Loucy (cell line): ENCODE data around the gene ATG13.
A peak's percentile ranks its signal among the peaks of the same experiment; 100 is the strongest.

ENCODE experiments used
- H2AFZ ChIP-seq: fragments of 200-600 bp; sonication (generic); 2 replicates; pipeline ENCODE4 v1.6.0; 2016; ENCODE audit warnings: antibody characterized with exemption, mild to moderate bottlenecking, low read length, moderate library complexity
- H3F3A ChIP-seq: fragments of 200-600 bp; 2 replicates; pipeline ENCODE4 v1.6.0; 2016; ENCODE audit warnings: antibody characterized with exemption, low read depth, mild to moderate bottlenecking
- H3K27me3 ChIP-seq: fragments of 200-600 bp; sonication (generic); 2 replicates; pipeline ENCODE4 v1.6.1; 2014; ENCODE audit warnings: low read length, mild to moderate bottlenecking; ENCODE audit not compliant: insufficient read depth, poor library complexity, severe bottlenecking
- H3K36me3 ChIP-seq: fragments of 200-600 bp; sonication (generic); 2 replicates; pipeline ENCODE4 v1.6.1; 2016; ENCODE audit warnings: low read length; ENCODE audit not compliant: insufficient read depth
- H3K4me1 ChIP-seq: fragments of 200-600 bp; sonication (generic); 2 replicates; pipeline ENCODE4 v1.5.1; 2014; ENCODE audit warnings: low read length, mild to moderate bottlenecking; ENCODE audit not compliant: insufficient read depth, poor library complexity, severe bottlenecking
- H3K4me2 ChIP-seq: fragments of 200-600 bp; sonication (generic); 2 replicates; pipeline ENCODE4 v1.6.0; 2014; ENCODE audit warnings: antibody characterized with exemption, low read length, low read depth, mild to moderate bottlenecking; ENCODE audit not compliant: poor library complexity, severe bottlenecking
- H3K4me3 ChIP-seq: fragments of 200-600 bp; sonication (generic); 2 replicates; pipeline ENCODE4 v1.5.1; 2014; ENCODE audit warnings: low read length, mild to moderate bottlenecking, mixed read lengths; ENCODE audit not compliant: poor library complexity, severe bottlenecking
- H3K79me2 ChIP-seq: fragments of 200-600 bp; sonication (generic); 2 replicates; pipeline ENCODE4 v1.6.1; 2014; ENCODE audit warnings: low read length; ENCODE audit not compliant: insufficient read depth
- H3K9ac ChIP-seq: fragments of 200-600 bp; sonication (generic); 2 replicates; pipeline ENCODE4 v1.6.0; 2014; ENCODE audit warnings: mild to moderate bottlenecking, low read depth, low read length, moderate library complexity; ENCODE audit not compliant: poor library complexity, severe bottlenecking
- H3K9me2 ChIP-seq: fragments of 200-600 bp; sonication (generic); replicated peaks from 2 replicates; pipeline ENCODE4 v1.6.1; 2016; ENCODE audit warnings: low read depth, low read length, mixed read lengths
- H3K9me3 ChIP-seq: fragments of 200-600 bp; sonication (generic); 2 replicates; pipeline ENCODE4 v1.6.1; 2014; ENCODE audit warnings: mild to moderate bottlenecking, antibody characterized with exemption, low read length, low read depth; ENCODE audit not compliant: insufficient read depth
- H4K20me1 ChIP-seq: fragments of 200-600 bp; sonication (generic); 2 replicates; pipeline ENCODE4 v1.6.0; 2014; ENCODE audit warnings: antibody characterized with exemption, low read length, mild to moderate bottlenecking; ENCODE audit not compliant: insufficient read depth, poor library complexity, severe bottlenecking
- EZH2phosphoT487 ChIP-seq: fragments of 200-600 bp; IDR thresholded peaks from 2 replicates; pipeline ENCODE4 v1.6.1; 2018; ENCODE audit warnings: antibody characterized with exemption, mild to moderate bottlenecking, moderate library complexity, borderline replicate concordance
- TF ChIP-seq, protein P1 (sequence below): fragments of 200-600 bp; sonication (generic); conservative IDR thresholded peaks from 2 replicates; pipeline ENCODE4 v1.5.1; 2014; ENCODE audit warnings: mild to moderate bottlenecking, antibody characterized with exemption, low read length

ATG13 gene

DNA sequence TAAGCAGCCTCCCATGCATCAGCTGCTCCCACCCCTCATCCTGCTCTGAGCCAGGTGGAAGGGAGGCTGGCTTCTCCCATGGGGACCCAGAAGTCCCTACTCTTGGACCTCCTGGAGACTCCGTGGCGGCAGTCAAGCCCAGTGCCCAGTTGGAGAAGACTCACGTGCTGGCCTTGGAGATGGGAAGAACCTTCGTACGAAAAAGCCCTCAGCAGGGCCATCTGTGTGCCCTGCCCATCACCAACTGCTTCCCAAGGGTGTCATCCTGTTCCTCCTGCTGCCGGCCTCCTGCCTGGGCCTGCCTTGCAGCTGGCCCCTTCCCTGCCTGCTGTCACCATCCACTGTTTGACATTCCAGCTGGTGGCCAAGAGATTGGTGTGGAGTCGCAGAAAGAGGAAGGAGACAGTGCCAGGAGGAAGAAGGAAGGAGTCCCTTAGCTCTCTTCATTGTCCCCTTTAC is 55.1 kb downstream of the ATG13 start:
- peak overlapping the region; percentile 76 for H3K9ac ChIP-seq
- peaks cover 8% of the 10 kb centered on the region; the same call in 1 of the 2 replicates for H3K79me2 ChIP-seq
- no peak for TF ChIP-seq EZH2phosphoT487
- TF ChIP-seq, protein P1, sequence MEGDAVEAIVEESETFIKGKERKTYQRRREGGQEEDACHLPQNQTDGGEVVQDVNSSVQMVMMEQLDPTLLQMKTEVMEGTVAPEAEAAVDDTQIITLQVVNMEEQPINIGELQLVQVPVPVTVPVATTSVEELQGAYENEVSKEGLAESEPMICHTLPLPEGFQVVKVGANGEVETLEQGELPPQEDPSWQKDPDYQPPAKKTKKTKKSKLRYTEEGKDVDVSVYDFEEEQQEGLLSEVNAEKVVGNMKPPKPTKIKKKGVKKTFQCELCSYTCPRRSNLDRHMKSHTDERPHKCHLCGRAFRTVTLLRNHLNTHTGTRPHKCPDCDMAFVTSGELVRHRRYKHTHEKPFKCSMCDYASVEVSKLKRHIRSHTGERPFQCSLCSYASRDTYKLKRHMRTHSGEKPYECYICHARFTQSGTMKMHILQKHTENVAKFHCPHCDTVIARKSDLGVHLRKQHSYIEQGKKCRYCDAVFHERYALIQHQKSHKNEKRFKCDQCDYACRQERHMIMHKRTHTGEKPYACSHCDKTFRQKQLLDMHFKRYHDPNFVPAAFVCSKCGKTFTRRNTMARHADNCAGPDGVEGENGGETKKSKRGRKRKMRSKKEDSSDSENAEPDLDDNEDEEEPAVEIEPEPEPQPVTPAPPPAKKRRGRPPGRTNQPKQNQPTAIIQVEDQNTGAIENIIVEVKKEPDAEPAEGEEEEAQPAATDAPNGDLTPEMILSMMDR, result no peak
- H3K27me3 ChIP-seq, result no peaks in the 10 kb centered on the region
- H3K9me3 ChIP-seq, result no peaks in the 10 kb centered on the region
- no peaks in the 10 kb centered on the region for H3K9me2 ChIP-seq
- peaks cover 79% of the 10 kb centered on the region for H3K4me1 ChIP-seq
- H3K36me3 ChIP-seq, result peaks cover 49% of the 10 kb centered on the region; the same call in 1 of the 2 replicates
- H4K20me1 ChIP-seq, result no peaks in the 10 kb centered on the region
- peak overlapping the region; percentile 57 for H3K4me3 ChIP-seq
- H2AFZ ChIP-seq, result no peak overlapping the region
- peaks cover 35% of the 10 kb centered on the region for H3F3A ChIP-seq
- H3K4me2 ChIP-seq, result peak overlapping the region; percentile 75

DNA sequence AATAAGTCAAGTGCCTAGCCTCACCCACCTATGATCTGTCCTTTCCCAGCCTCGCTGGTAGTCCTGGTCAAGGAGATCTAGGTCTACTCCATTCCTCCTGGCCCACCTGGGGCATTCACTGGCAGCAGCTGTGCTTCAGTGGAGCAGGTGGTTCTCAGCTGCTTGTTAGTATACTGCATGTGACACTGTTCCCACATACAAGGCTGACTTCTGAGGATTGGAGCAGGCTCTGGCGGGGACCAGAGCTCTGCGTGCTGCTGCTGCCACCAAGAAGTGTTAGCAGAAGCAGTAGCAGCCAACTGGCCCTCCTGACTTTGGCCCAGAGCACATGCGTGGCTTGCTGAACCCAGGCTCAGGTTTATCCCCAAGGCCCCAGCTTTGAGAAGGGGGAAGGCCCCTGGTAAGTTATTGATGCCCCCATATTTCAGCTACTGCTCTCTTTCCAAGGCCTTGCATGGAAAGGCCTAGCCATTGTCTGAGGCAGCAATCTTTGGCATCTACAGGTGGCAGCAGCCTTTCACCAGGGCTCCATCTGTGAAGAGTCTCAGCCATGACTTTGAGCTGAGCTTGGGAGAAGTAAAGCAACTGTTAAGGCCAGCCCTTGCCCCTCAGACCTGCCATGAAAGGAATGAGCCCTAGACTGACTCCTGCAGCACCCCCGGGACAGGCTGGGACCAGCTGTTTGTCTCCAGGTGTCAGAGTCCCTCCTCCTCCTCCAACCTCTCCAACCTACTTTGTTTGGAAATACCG is 56.5 kb downstream of the ATG13 start:
- Histone ChIP-seq H3K4me3 (peak overlapping the region; percentile 37), H3K9me3 (no peaks in the 10 kb centered on the region), H3F3A (peaks cover 35% of the 10 kb centered on the region), H3K4me2 (peak overlapping the region; percentile 70), H3K36me3 (peaks cover 47% of the 10 kb centered on the region; the same call in 1 of the 2 replicates), H3K4me1 (peaks cover 73% of the 10 kb centered on the region), H3K79me2 (peaks cover 8% of the 10 kb centered on the region; the same call in 1 of the 2 replicates), H3K27me3 (no peaks in the 10 kb centered on the region), H2AFZ (no peak overlapping the region), H4K20me1 (no peaks in the 10 kb centered on the region), H3K9me2 (no peaks in the 10 kb centered on the region), H3K9ac (peak overlapping the region; percentile 76)
- TF ChIP-seq, protein P1, result no peak
- TF ChIP-seq EZH2phosphoT487, result no peak

DNA sequence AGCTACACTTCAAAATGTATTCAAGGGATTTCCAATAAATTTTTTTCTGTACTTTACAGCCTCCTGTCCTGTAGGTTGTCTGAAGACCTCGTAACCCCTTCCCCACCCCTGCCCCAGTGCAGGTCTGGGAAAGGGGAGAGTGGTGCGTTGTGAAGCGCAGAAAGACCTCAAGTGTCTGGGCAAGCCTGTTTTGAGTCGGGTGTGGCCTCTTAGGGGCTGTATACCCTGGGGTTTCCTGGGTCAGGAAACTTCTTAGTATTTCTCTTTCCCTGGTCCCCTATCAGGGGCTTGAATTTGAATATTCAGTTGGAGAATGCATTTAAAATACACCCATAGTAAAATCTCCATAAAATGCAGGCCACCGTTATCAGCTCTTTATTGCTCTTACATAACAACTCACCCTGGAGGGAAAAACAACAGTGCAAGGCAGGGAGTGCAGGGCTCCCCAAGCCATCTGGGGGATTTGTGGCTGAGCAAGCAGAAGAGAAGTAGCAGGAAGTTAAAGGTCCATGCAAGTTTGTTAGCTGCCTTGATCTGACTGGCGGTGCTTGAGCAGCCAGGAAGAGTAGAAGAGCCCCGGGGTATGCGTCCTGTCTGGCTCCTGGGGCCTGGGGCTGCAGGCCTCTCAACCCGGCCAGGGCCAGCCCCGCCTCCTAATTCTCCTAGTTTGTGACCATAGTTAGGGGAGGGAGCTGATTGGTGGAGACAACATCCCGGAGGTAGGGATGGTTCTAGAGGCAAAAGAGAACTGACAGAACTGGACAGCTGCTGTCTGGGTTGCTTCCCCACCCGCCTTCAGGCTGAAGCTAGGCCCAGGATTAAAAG is 57.3 kb downstream of the ATG13 start:
- Histone ChIP-seq H3K4me3 (peak overlapping the region; percentile 37), H3K4me1 (peaks cover 69% of the 10 kb centered on the region), H4K20me1 (no peaks in the 10 kb centered on the region), H3K9me3 (no peaks in the 10 kb centered on the region), H3K79me2 (peaks cover 8% of the 10 kb centered on the region; the same call in 1 of the 2 replicates), H3K36me3 (peaks cover 47% of the 10 kb centered on the region; the same call in 1 of the 2 replicates), H3K4me2 (peak overlapping the region; percentile 70), H3F3A (peaks cover 35% of the 10 kb centered on the region), H3K9me2 (no peaks in the 10 kb centered on the region), H2AFZ (no peak overlapping the region), H3K9ac (peak overlapping the region; percentile 76), H3K27me3 (no peaks in the 10 kb centered on the region)
- TF ChIP-seq, protein P1, result no peak
- TF ChIP-seq EZH2phosphoT487, result no peak
